GM23338 (cell line): ENCODE measurements around the gene TFB2M.

Experiments
- CREB1 ChIP-seq: fragments of 250-450 bp; sonication (Bioruptor Pico); IDR thresholded peaks from 2 replicates; pipeline ENCODE4 v1.5.0; 2020; ENCODE audit warnings: low read depth, mild to moderate bottlenecking, moderate library complexity
- CTCF ChIP-seq, 2 experiments: fragments of 200-600 bp in 1 of 2; sonication (generic) in 1 of 2; conservative IDR thresholded peaks; 2 replicates each; pipeline versions ENCODE4 v1.5.1 to v1.6.1; 2016 to 2017; ENCODE audit warnings: antibody characterized with exemption in 2 of 2, low read depth in 2 of 2, mild to moderate bottlenecking in 2 of 2, moderate library complexity in 1 of 2
- ETS1 ChIP-seq: IDR thresholded peaks from 2 replicates; pipeline ENCODE4 v1.6.1; 2016; ENCODE audit warnings: antibody characterized with exemption
- EZH2 ChIP-seq: fragments of 200-600 bp; sonication (generic); IDR thresholded peaks from one replicate; pipeline ENCODE4 v1.8.0; 2017; ENCODE audit warnings: antibody characterized with exemption, mild to moderate bottlenecking, low read depth; ENCODE audit not compliant: unreplicated experiment
- EZH2phosphoT487 ChIP-seq: fragments of 200-600 bp; sonication (generic); IDR thresholded peaks from one replicate; pipeline ENCODE4 v1.8.1; 2018; ENCODE audit warnings: antibody characterized with exemption; ENCODE audit not compliant: unreplicated experiment
- JUNB ChIP-seq: IDR thresholded peaks from one replicate; pipeline ENCODE4 v1.6.1; 2016; ENCODE audit warnings: antibody characterized with exemption; ENCODE audit not compliant: unreplicated experiment
- POLR2AphosphoS5 ChIP-seq: IDR thresholded peaks from 2 replicates; pipeline ENCODE4 v1.6.1; 2016; ENCODE audit warnings: antibody characterized with exemption, low read depth
- REST ChIP-seq: IDR thresholded peaks from one replicate; pipeline ENCODE4 v1.6.1; 2018; ENCODE audit warnings: antibody characterized with exemption; ENCODE audit not compliant: unreplicated experiment
- STAT1 ChIP-seq: IDR thresholded peaks from one replicate; pipeline ENCODE4 v1.6.1; 2016; ENCODE audit warnings: antibody characterized with exemption; ENCODE audit not compliant: unreplicated experiment
- ZNF114 ChIP-seq: fragments of 250-450 bp; sonication (Bioruptor Pico); IDR thresholded peaks from 2 replicates; pipeline ENCODE4 v1.5.0; 2020; ENCODE audit warnings: mild to moderate bottlenecking, moderate library complexity
- ZNF331 ChIP-seq: fragments of 250-450 bp; sonication (Bioruptor Pico); IDR thresholded peaks from 2 replicates; pipeline ENCODE4 v1.5.0; 2020; ENCODE audit warnings: low read depth, mild to moderate bottlenecking, moderate library complexity
- ZNF462 ChIP-seq: fragments of 250-450 bp; sonication (Bioruptor Pico); IDR thresholded peaks from 2 replicates; pipeline ENCODE4 v1.5.0; 2020; ENCODE audit warnings: mild to moderate bottlenecking, moderate library complexity

- no peak for TF ChIP-seq CREB1 (CRISPR knock-in tag)
- no peak for TF ChIP-seq CTCF (conservative IDR thresholded peaks at IDR 0.05; ENCODE audit: low read depth in 2 of 2)
- TF ChIP-seq POLR2AphosphoS5 = no peak
- no peak for TF ChIP-seq REST
- no peak for TF ChIP-seq EZH2phosphoT487
- no peak for TF ChIP-seq ZNF462 (CRISPR knock-in tag)
- TF ChIP-seq JUNB = no peak
- TF ChIP-seq EZH2 = no peak
- no peak for TF ChIP-seq ZNF331
- TF ChIP-seq STAT1 = no peak
- TF ChIP-seq ETS1 = no peak
- TF ChIP-seq ZNF114 (CRISPR knock-in tag) = no peak
These were observed 16.4 kb downstream of the TFB2M start for GRCh38 chr1:246549665-246550064.
